ENCODE results near the gene PLB1.

The PLB1 gene

GRCh38 chr2:28688818-28689217, 193.0 kb downstream of the PLB1 start:
- Histone ChIP-seq H3K4me1 (ENCODE audit: insufficient read depth, low read length) (no peaks in the 10 kb centered on the region), H3K4me2 (ENCODE audit: insufficient read depth, low read length) (no peak overlapping the region), H3K79me2 (ENCODE audit: insufficient read depth, low read length) (no peaks in the 10 kb centered on the region), H3K27ac (ENCODE audit: low read length) (no peak overlapping the region), H3K9ac (ENCODE audit: low read depth, low read length) (no peak overlapping the region), H3K9me3 (ENCODE audit: insufficient read depth, low read length, severe bottlenecking) (no peaks in the 10 kb centered on the region), H4K20me1 (ENCODE audit: insufficient read depth, low read length) (no peaks in the 10 kb centered on the region), H3K27me3 (ENCODE audit: insufficient read depth, low read length, poor library complexity) (peaks cover 6% of the 10 kb centered on the region), H3K4me3 (ENCODE audit: low read depth in 1 of 2, low read length in 2 of 2) (no peak overlapping the region), H2AFZ (ENCODE audit: low read depth, low read length) (no peak overlapping the region), H3K36me3 (ENCODE audit: insufficient read depth, low read length) (no peaks in the 10 kb centered on the region)
- ATAC-seq (ENCODE audit: insufficient read depth, low read depth) (no peak), DNase-seq (no peak)
- TF ChIP-seq EZH2 (IDR thresholded peaks at IDR 0.05; ENCODE audit: borderline replicate concordance, low read depth, low read length, severe bottlenecking): no peak
- TF ChIP-seq, protein P1, sequence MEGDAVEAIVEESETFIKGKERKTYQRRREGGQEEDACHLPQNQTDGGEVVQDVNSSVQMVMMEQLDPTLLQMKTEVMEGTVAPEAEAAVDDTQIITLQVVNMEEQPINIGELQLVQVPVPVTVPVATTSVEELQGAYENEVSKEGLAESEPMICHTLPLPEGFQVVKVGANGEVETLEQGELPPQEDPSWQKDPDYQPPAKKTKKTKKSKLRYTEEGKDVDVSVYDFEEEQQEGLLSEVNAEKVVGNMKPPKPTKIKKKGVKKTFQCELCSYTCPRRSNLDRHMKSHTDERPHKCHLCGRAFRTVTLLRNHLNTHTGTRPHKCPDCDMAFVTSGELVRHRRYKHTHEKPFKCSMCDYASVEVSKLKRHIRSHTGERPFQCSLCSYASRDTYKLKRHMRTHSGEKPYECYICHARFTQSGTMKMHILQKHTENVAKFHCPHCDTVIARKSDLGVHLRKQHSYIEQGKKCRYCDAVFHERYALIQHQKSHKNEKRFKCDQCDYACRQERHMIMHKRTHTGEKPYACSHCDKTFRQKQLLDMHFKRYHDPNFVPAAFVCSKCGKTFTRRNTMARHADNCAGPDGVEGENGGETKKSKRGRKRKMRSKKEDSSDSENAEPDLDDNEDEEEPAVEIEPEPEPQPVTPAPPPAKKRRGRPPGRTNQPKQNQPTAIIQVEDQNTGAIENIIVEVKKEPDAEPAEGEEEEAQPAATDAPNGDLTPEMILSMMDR (IDR thresholded peaks at IDR 0.05; ENCODE audit: borderline replicate concordance, extremely low read depth, low read length, poor library complexity, severe bottlenecking): no peak

DNA sequence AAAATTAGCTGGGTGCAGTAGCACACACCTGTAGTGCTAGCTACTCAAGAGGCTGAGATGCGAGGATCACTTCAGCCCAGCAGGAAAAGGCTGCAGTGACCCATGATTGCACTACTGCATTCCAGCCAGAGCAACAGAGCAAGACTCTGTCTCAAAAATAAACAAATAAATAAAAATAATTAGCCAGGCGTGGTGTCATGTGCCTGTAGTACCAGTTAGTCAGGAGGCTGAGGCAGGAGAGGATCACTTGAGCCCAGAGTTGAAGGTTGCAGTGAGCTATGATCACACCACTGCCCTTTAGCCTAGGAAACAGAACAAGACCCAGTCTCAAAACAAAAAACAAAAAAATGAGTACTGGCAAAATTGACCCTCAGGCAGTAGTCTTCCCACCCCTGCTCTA, 193.9 kb downstream of the PLB1 start:
- H3K9me3 ChIP-seq (ENCODE audit: insufficient read depth, low read length, severe bottlenecking): no peaks in the 10 kb centered on the region
- no peaks in the 10 kb centered on the region for H4K20me1 ChIP-seq (ENCODE audit: insufficient read depth, low read length)
- H3K27me3 ChIP-seq (ENCODE audit: insufficient read depth, low read length, poor library complexity): peaks cover 6% of the 10 kb centered on the region
- DNase-seq (no peak), ATAC-seq (ENCODE audit: insufficient read depth, low read depth) (no peak)
- H3K36me3 ChIP-seq (ENCODE audit: insufficient read depth, low read length): no peaks in the 10 kb centered on the region
- H3K9ac ChIP-seq (ENCODE audit: low read depth, low read length): no peak overlapping the region
- no peaks in the 10 kb centered on the region for H3K79me2 ChIP-seq (ENCODE audit: insufficient read depth, low read length)
- H3K27ac ChIP-seq (ENCODE audit: low read length): no peak overlapping the region
- no peak overlapping the region for H3K4me2 ChIP-seq (ENCODE audit: insufficient read depth, low read length)
- no peak overlapping the region for H2AFZ ChIP-seq (ENCODE audit: low read depth, low read length)
- TF ChIP-seq EZH2 (IDR thresholded peaks at IDR 0.05; ENCODE audit: borderline replicate concordance, low read depth, low read length, severe bottlenecking): no peak
- TF ChIP-seq, protein P1 (IDR thresholded peaks at IDR 0.05; ENCODE audit: borderline replicate concordance, extremely low read depth, low read length, poor library complexity, severe bottlenecking): no peak
- H3K4me3 ChIP-seq (ENCODE audit: low read depth in 1 of 2, low read length in 2 of 2): no peak overlapping the region
- no peaks in the 10 kb centered on the region for H3K4me1 ChIP-seq (ENCODE audit: insufficient read depth, low read length)

DNA sequence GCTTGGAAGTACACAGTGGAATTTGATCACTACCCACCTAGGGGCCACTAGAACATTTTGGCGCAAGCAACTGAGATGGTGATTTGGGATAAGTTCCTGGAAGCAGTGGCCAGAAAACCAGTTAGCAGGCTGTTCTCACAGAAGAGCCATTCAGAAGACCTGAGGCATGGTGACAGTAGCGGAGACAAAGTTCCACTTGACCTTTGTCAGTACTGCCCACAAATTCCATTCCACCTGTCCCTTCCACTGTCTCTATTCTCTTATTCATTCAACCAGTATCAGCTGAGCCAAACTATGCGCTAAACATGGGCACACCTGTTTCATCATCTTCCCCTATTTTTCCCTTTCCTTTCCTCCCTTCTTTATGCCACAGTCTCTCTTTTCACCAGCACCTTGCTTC, 196.6 kb downstream of the PLB1 start:
- Histone ChIP-seq H3K9me3 (ENCODE audit: insufficient read depth, low read length, severe bottlenecking) (no peaks in the 10 kb centered on the region), H3K4me2 (ENCODE audit: insufficient read depth, low read length) (no peak overlapping the region), H3K27ac (ENCODE audit: low read length) (no peak overlapping the region), H3K36me3 (ENCODE audit: insufficient read depth, low read length) (no peaks in the 10 kb centered on the region), H2AFZ (ENCODE audit: low read depth, low read length) (no peak overlapping the region), H3K9ac (ENCODE audit: low read depth, low read length) (no peak overlapping the region), H3K4me1 (ENCODE audit: insufficient read depth, low read length) (no peaks in the 10 kb centered on the region), H3K79me2 (ENCODE audit: insufficient read depth, low read length) (no peaks in the 10 kb centered on the region), H4K20me1 (ENCODE audit: insufficient read depth, low read length) (no peaks in the 10 kb centered on the region), H3K4me3 (ENCODE audit: low read depth in 1 of 2, low read length in 2 of 2) (no peak overlapping the region), H3K27me3 (ENCODE audit: insufficient read depth, low read length, poor library complexity) (peaks cover 3% of the 10 kb centered on the region)
- ATAC-seq (ENCODE audit: insufficient read depth, low read depth): no peak
- TF ChIP-seq EZH2 (IDR thresholded peaks at IDR 0.05; ENCODE audit: borderline replicate concordance, low read depth, low read length, severe bottlenecking): no peak
- TF ChIP-seq, protein P1 (IDR thresholded peaks at IDR 0.05; ENCODE audit: borderline replicate concordance, extremely low read depth, low read length, poor library complexity, severe bottlenecking): no peak
- no peak for DNase-seq

DNA sequence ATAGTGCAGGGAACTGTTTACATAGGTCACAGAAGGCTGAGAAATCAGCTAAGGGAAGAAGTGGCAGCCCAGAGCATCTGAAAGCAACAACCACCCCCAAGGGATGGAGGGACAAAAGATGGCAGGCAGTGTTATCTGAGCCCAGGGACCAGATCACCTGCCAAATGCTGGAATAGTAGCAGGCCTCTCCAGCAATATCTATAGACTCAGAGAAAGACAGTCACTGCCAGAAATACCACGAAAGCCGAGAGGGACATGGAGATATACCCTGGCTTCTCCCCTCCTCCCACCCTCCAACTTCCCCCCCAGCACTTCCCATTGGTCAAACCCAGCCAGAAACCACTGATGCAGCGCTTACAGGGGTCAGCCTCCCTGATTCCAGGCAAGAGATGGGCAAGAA, 197.4 kb downstream of the PLB1 start:
- no peak overlapping the region for H3K9ac ChIP-seq (ENCODE audit: low read depth, low read length)
- peaks cover 3% of the 10 kb centered on the region for H3K27me3 ChIP-seq (ENCODE audit: insufficient read depth, low read length, poor library complexity)
- no peak for TF ChIP-seq EZH2 (IDR thresholded peaks at IDR 0.05; ENCODE audit: borderline replicate concordance, low read depth, low read length, severe bottlenecking)
- TF ChIP-seq, protein P1 (IDR thresholded peaks at IDR 0.05; ENCODE audit: borderline replicate concordance, extremely low read depth, low read length, poor library complexity, severe bottlenecking): no peak
- H3K36me3 ChIP-seq (ENCODE audit: insufficient read depth, low read length): no peaks in the 10 kb centered on the region
- H3K79me2 ChIP-seq (ENCODE audit: insufficient read depth, low read length): no peaks in the 10 kb centered on the region
- no peak overlapping the region for H3K27ac ChIP-seq (ENCODE audit: low read length)
- no peak overlapping the region for H2AFZ ChIP-seq (ENCODE audit: low read depth, low read length)
- no peaks in the 10 kb centered on the region for H3K4me1 ChIP-seq (ENCODE audit: insufficient read depth, low read length)
- no peaks in the 10 kb centered on the region for H4K20me1 ChIP-seq (ENCODE audit: insufficient read depth, low read length)
- no peak overlapping the region for H3K4me3 ChIP-seq (ENCODE audit: low read depth in 1 of 2, low read length in 2 of 2)
- ATAC-seq (ENCODE audit: insufficient read depth, low read depth): no peak
- no peak for DNase-seq
- H3K9me3 ChIP-seq (ENCODE audit: insufficient read depth, low read length, severe bottlenecking): no peaks in the 10 kb centered on the region
- no peak overlapping the region for H3K4me2 ChIP-seq (ENCODE audit: insufficient read depth, low read length)

All from DND-41 (cell line).